Measurements from ENCODE around the gene VMP1. TPM values are rescaled to one million over a fixed set of nuclear protein-coding genes. Genes with fewer than 3 reads are reported as not detected.

Gene VMP1
- 194 and 223 TPM in 2 replicates for total RNA-seq (2014; rRNA removed; shearing (Covaris generic))

- DNase-seq (ENCODE audit: low spot score): peak; percentile 99
Observed at GRCh38 chr17:59707149-59707970, at the start of gene VMP1, which contains the start of gene PTRH2. TSS of gene VMP1 (plus strand) at chr17:59707654. CDS start at chr17:59731447, 23,793 bp downstream. TSS of gene PTRH2 (minus strand) at chr17:59707430. CDS start at chr17:59697978, 9,452 bp downstream.

- no peak for DNase-seq (ENCODE audit: low spot score)
Observed at GRCh38 chr17:59666235-59666634, 41.2 kb upstream of the VMP1 start.

- DNase-seq (ENCODE audit: low spot score): no peak
Observed at GRCh38 chr17:59668816-59669215, 38.6 kb upstream of the VMP1 start.

- no peak for DNase-seq (ENCODE audit: low spot score)
Observed at GRCh38 chr17:59669411-59669810, 38.0 kb upstream of the VMP1 start.

GRCh38 chr17:59669944-59670343 is 37.5 kb upstream of the VMP1 start:
- DNase-seq (ENCODE audit: low spot score): no peak

- no peak for DNase-seq (ENCODE audit: low spot score)
Observed at GRCh38 chr17:59671386-59671785, 36.1 kb upstream of the VMP1 start.

GRCh38 chr17:59675231-59675630 is 32.2 kb upstream of the VMP1 start:
- DNase-seq (ENCODE audit: low spot score): no peak

- DNase-seq (ENCODE audit: low spot score): no peak
Observed at GRCh38 chr17:59676716-59677115, 30.7 kb upstream of the VMP1 start.

GRCh38 chr17:59678918-59679317 is 28.5 kb upstream of the VMP1 start:
- no peak for DNase-seq (ENCODE audit: low spot score)

GRCh38 chr17:59680314-59680713 is 27.1 kb upstream of the VMP1 start:
- no peak for DNase-seq (ENCODE audit: low spot score)

- no peak for DNase-seq (ENCODE audit: low spot score)
Observed at GRCh38 chr17:59683283-59683682, 24.2 kb upstream of the VMP1 start.

- DNase-seq (ENCODE audit: low spot score): no peak
Observed at GRCh38 chr17:59684967-59685366, 22.5 kb upstream of the VMP1 start.

- DNase-seq (ENCODE audit: low spot score): no peak
Observed at GRCh38 chr17:59688008-59688407, 19.4 kb upstream of the VMP1 start.

GRCh38 chr17:59688496-59688895 is 19.0 kb upstream of the VMP1 start:
- no peak for DNase-seq (ENCODE audit: low spot score)

- DNase-seq (ENCODE audit: low spot score): no peak
Observed at GRCh38 chr17:59693582-59693981, 13.9 kb upstream of the VMP1 start.

GRCh38 chr17:59694344-59694743 is 13.1 kb upstream of the VMP1 start:
- DNase-seq (ENCODE audit: low spot score): no peak

- DNase-seq (ENCODE audit: low spot score): no peak
Observed at GRCh38 chr17:59695945-59696681, 11.3 kb upstream of the VMP1 start.

- no peak for DNase-seq (ENCODE audit: low spot score)
Observed at GRCh38 chr17:59696682-59697277, 10.7 kb upstream of the VMP1 start.

- no peak for DNase-seq (ENCODE audit: low spot score)
Observed at GRCh38 chr17:59698143-59698542, 9.3 kb upstream of the VMP1 start.

GRCh38 chr17:59699218-59699617 is 8.2 kb upstream of the VMP1 start:
- DNase-seq (ENCODE audit: low spot score): no peak

GRCh38 chr17:59699786-59700185 is 7.7 kb upstream of the VMP1 start:
- DNase-seq (ENCODE audit: low spot score): no peak

GRCh38 chr17:59702304-59702703 is 5.2 kb upstream of the VMP1 start:
- DNase-seq (ENCODE audit: low spot score): no peak

Measured in HT-29 (cell line).